ENCODE measurements around the gene PRDM15.
A peak's percentile ranks its signal among the peaks of the same experiment; 100 is the strongest.

PRDM15 gene

GRCh38 chr21:41783476-41784180 is 95.5 kb downstream of the PRDM15 start:
- no peak for TF ChIP-seq REST (IDR thresholded peaks at IDR 0.05; ENCODE audit: low read depth)
- no peak for TF ChIP-seq RAD21 (IDR thresholded peaks at IDR 0.05; ENCODE audit: low read depth)
- peak; percentile 67; the same call in 1 of the 2 replicates for TF ChIP-seq EP300 (IDR thresholded peaks at IDR 0.05; ENCODE audit: borderline replicate concordance)
- TF ChIP-seq EGR1 (IDR thresholded peaks at IDR 0.05), result no peak
- peak; percentile 38; the same call in 1 of the 2 replicates for TF ChIP-seq MAX (IDR thresholded peaks at IDR 0.05)
- peak; percentile 56 for TF ChIP-seq TEAD4 (IDR thresholded peaks at IDR 0.05)
- TF ChIP-seq CREB1 (IDR thresholded peaks at IDR 0.05; ENCODE audit: low read depth), result no peak
- TF ChIP-seq TAF1 (IDR thresholded peaks at IDR 0.05; ENCODE audit: low read depth), result no peak
- no peak for TF ChIP-seq YY1 (IDR thresholded peaks at IDR 0.05; ENCODE audit: low read depth)
- TF ChIP-seq FOXM1 (IDR thresholded peaks at IDR 0.05; ENCODE audit: borderline replicate concordance, low read depth), result no peak
- peak; percentile 84 for TF ChIP-seq TCF12 (IDR thresholded peaks at IDR 0.05; ENCODE audit: low read depth)
- peak; percentile 93 for TF ChIP-seq NFIC (IDR thresholded peaks at IDR 0.05)

- no peak for TF ChIP-seq RAD21 (IDR thresholded peaks at IDR 0.05; ENCODE audit: low read depth)
- no peak for TF ChIP-seq TAF1 (IDR thresholded peaks at IDR 0.05; ENCODE audit: low read depth)
- TF ChIP-seq CREB1 (IDR thresholded peaks at IDR 0.05; ENCODE audit: low read depth), result no peak
- no peak for TF ChIP-seq EGR1 (IDR thresholded peaks at IDR 0.05)
Observed at GRCh38 chr21:41781050-41781410, 98.1 kb downstream of the PRDM15 start.

GRCh38 chr21:41780337-41781049 is 98.7 kb downstream of the PRDM15 start:
- no peak for TF ChIP-seq RAD21 (IDR thresholded peaks at IDR 0.05; ENCODE audit: low read depth)
- TF ChIP-seq EP300 (IDR thresholded peaks at IDR 0.05; ENCODE audit: borderline replicate concordance), result no peak
- TF ChIP-seq USF1 (IDR thresholded peaks at IDR 0.05), result no peak

GRCh38 chr21:41779659-41780058 is 99.5 kb downstream of the PRDM15 start:
- TF ChIP-seq EGR1 (IDR thresholded peaks at IDR 0.05) (no peak), TAF1 (IDR thresholded peaks at IDR 0.05; ENCODE audit: low read depth) (no peak), REST (IDR thresholded peaks at IDR 0.05; ENCODE audit: low read depth) (no peak), NFIC (IDR thresholded peaks at IDR 0.05) (no peak), CEBPB (IDR thresholded peaks at IDR 0.05) (no peak), EP300 (IDR thresholded peaks at IDR 0.05; ENCODE audit: borderline replicate concordance) (no peak), TCF12 (IDR thresholded peaks at IDR 0.05; ENCODE audit: low read depth) (no peak), MAX (IDR thresholded peaks at IDR 0.05) (no peak), ZBTB7A (IDR thresholded peaks at IDR 0.05; ENCODE audit: low read depth) (no peak), CREB1 (IDR thresholded peaks at IDR 0.05; ENCODE audit: low read depth) (no peak), TEAD4 (IDR thresholded peaks at IDR 0.05) (no peak), YY1 (IDR thresholded peaks at IDR 0.05; ENCODE audit: low read depth) (no peak), RAD21 (IDR thresholded peaks at IDR 0.05; ENCODE audit: low read depth) (no peak), USF1 (IDR thresholded peaks at IDR 0.05) (no peak), FOXM1 (IDR thresholded peaks at IDR 0.05; ENCODE audit: borderline replicate concordance, low read depth) (no peak)

- TF ChIP-seq RAD21 (IDR thresholded peaks at IDR 0.05; ENCODE audit: low read depth) (no peak), REST (IDR thresholded peaks at IDR 0.05; ENCODE audit: low read depth) (peak; percentile 39; the same call in 1 of the 2 replicates)
Observed at GRCh38 chr21:41778930-41779600, 100.1 kb downstream of the PRDM15 start.

All from Ishikawa (cell line).